Activated gamma-delta T cell treated with Interleukin-2 at 50 U/mL for 16 hours (primary cell): ENCODE results near the gene PARP14.
"Not testable (repeated sequence)": the region's sequence is repeated elsewhere in the genome, so short reads cannot be mapped to it uniquely, and the experiment has no call there.

Source experiments
- DNase-seq: peaks from one replicate; pipeline ENCODE4 v3.0.0-alpha.2; 2020

PARP14 gene

GRCh38 chr3:122727294-122727693 is 46.7 kb downstream of the PARP14 start:
- DNase-seq, result no peak

GRCh38 chr3:122727766-122728165 is 47.1 kb downstream of the PARP14 start:
- no peak for DNase-seq

GRCh38 chr3:122728186-122728585 is 47.5 kb downstream of the PARP14 start:
- no peak for DNase-seq

- DNase-seq, result no peak
Measured at GRCh38 chr3:122728756-122729514, 48.3 kb downstream of the PARP14 start.

GRCh38 chr3:122730240-122730639 is 49.6 kb downstream of the PARP14 start:
- no peak for DNase-seq

- not testable (repeated sequence) for DNase-seq
Measured at GRCh38 chr3:122732682-122733525, 52.3 kb downstream of the PARP14 start.

- DNase-seq, result no peak
Measured at GRCh38 chr3:122739172-122739571, 58.5 kb downstream of the PARP14 start.

GRCh38 chr3:122742234-122742633 is 61.6 kb downstream of the PARP14 start:
- DNase-seq, result no peak

GRCh38 chr3:122743581-122744120 is 63.0 kb downstream of the PARP14 start:
- DNase-seq, result no peak

GRCh38 chr3:122745369-122746021 is 64.9 kb downstream of the PARP14 start:
- no peak for DNase-seq

GRCh38 chr3:122747295-122747694 is 66.7 kb downstream of the PARP14 start:
- not testable (repeated sequence) for DNase-seq

- no peak for DNase-seq
Measured at GRCh38 chr3:122748347-122748746, 67.7 kb downstream of the PARP14 start.

- no peak for DNase-seq
Measured at GRCh38 chr3:122754929-122755328, 74.3 kb downstream of the PARP14 start.

GRCh38 chr3:122755491-122755890 is 74.9 kb downstream of the PARP14 start:
- no peak for DNase-seq

- no peak for DNase-seq
Measured at GRCh38 chr3:122758877-122759560, 78.4 kb downstream of the PARP14 start.

- DNase-seq, result no peak
Measured at GRCh38 chr3:122760453-122761271, 80.0 kb downstream of the PARP14 start.

- DNase-seq, result no peak
Measured at GRCh38 chr3:122766430-122766829, 85.8 kb downstream of the PARP14 start.

GRCh38 chr3:122767540-122768372 is 87.1 kb downstream of the PARP14 start:
- DNase-seq, result no peak

GRCh38 chr3:122770521-122771202 is 90.0 kb downstream of the PARP14 start:
- DNase-seq, result no peak

GRCh38 chr3:122772827-122773226 is 92.2 kb downstream of the PARP14 start:
- no peak for DNase-seq
